22Rv1 (cell line): ENCODE results near the gene LRRC1.

Source experiments
- CTCF ChIP-seq: fragments of 450-650 bp; IDR thresholded peaks from 2 replicates; pipeline ENCODE4 v1.5.1; 2017; ENCODE audit warnings: mild to moderate bottlenecking
- ZFX ChIP-seq: fragments of 450-650 bp; IDR thresholded peaks from 2 replicates; pipeline ENCODE4 v1.6.1; 2017; ENCODE audit warnings: antibody characterized with exemption, borderline replicate concordance

- no peak for TF ChIP-seq CTCF
- TF ChIP-seq ZFX: no peak
Observed at GRCh38 chr6:53793318-53794136, 1.3 kb upstream of the LRRC1 start.
